ENCODE results near the gene KLHDC8B.

Gene KLHDC8B

DNA sequence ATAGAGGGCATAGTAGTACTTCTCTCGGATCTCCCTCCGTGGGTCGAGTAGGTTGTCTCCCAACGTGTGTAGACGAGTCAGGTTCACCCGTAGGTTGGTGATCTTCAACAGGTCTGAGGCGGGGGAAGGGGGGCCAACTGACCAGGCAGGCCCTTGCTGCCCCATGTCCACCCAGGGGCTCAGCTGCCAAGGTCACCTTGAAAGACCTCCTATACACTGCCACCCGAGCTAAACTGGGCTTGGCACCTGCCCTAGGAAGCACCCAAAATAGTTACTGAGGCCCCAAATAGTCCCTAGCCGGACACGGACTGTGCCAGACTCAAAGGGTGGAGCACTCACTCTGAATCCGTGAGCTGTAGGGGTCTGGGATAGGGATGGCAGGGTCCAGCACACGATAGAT is 40.4 kb upstream of the KLHDC8B start:
- TF ChIP-seq, protein P1, sequence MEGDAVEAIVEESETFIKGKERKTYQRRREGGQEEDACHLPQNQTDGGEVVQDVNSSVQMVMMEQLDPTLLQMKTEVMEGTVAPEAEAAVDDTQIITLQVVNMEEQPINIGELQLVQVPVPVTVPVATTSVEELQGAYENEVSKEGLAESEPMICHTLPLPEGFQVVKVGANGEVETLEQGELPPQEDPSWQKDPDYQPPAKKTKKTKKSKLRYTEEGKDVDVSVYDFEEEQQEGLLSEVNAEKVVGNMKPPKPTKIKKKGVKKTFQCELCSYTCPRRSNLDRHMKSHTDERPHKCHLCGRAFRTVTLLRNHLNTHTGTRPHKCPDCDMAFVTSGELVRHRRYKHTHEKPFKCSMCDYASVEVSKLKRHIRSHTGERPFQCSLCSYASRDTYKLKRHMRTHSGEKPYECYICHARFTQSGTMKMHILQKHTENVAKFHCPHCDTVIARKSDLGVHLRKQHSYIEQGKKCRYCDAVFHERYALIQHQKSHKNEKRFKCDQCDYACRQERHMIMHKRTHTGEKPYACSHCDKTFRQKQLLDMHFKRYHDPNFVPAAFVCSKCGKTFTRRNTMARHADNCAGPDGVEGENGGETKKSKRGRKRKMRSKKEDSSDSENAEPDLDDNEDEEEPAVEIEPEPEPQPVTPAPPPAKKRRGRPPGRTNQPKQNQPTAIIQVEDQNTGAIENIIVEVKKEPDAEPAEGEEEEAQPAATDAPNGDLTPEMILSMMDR (IDR thresholded peaks at IDR 0.05), result no peak

DNA sequence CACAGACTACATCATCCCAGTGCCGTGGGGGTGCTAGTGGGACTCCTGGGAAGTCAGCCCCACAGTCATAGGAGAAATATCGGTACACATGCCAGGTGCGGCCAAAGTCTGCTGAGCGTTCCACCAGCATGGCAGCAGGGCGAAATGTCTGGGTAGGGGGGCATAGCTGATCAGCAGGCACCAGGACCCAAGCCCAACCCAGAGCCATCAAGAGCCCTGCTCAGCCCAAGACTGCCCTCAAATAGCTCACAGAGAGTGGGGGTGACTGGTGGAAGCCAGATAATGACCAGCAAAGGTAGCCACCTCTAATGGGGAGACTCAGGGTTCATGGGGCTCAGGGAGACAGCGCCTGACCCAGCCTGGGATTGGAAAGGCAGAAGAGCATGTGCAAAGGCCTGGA is 39.8 kb upstream of the KLHDC8B start:
- TF ChIP-seq, protein P1 (IDR thresholded peaks at IDR 0.05), result no peak

- TF ChIP-seq, protein P1 (IDR thresholded peaks at IDR 0.05), result no peak
These were observed 39.3 kb upstream of the KLHDC8B start for GRCh38 chr3:49132073-49132436.

DNA sequence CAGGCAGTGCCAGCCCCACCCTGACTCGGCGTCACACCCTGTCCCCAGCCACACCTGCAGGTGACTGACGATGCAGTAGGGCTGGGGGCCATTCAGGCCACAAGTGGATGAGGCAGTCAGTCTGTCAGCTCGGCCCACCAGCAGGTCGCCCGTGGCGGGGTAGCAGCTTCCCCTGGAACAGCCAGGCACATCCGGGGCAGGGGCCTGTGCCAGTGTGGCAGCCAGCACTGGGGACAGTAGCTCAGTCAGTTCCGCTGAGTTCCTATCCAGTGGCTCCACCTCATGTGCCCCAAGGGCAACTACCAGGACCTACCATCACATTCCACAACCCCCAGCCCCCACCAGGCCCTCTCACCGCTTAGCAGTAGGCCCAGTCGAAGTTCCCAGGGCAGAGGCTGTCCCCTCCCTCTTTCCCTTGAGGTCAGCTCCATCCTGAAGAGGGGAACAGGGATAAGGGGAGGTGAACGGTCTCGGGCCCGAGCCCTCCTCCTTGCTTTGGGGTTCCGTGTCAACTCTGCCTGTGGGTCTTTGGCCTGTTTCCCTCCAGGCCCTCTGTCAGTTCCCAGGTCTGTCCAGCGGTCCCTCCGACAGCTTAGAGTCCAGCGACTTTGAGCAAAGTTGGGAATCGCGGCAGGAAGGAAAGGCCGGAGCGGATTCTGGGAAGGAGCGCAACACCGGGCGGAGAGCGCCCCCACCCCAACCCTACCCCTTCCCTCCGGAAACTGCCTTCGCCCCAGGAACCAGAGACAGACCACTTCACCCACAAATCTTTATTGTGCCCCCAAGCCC is 38.8 kb upstream of the KLHDC8B start, which contains the start of gene LAMB2:
Gene LAMB2, minus strand, starts transcription at position 614 of the 789 bp plus-strand sequence. Its CDS starts 183 bp downstream, at position 431.
- TF ChIP-seq, protein P1 (IDR thresholded peaks at IDR 0.05), result peak; percentile 40

- TF ChIP-seq, protein P1 (IDR thresholded peaks at IDR 0.05), result no peak
These were observed 38.0 kb upstream of the KLHDC8B start for GRCh38 chr3:49133226-49133951.

DNA sequence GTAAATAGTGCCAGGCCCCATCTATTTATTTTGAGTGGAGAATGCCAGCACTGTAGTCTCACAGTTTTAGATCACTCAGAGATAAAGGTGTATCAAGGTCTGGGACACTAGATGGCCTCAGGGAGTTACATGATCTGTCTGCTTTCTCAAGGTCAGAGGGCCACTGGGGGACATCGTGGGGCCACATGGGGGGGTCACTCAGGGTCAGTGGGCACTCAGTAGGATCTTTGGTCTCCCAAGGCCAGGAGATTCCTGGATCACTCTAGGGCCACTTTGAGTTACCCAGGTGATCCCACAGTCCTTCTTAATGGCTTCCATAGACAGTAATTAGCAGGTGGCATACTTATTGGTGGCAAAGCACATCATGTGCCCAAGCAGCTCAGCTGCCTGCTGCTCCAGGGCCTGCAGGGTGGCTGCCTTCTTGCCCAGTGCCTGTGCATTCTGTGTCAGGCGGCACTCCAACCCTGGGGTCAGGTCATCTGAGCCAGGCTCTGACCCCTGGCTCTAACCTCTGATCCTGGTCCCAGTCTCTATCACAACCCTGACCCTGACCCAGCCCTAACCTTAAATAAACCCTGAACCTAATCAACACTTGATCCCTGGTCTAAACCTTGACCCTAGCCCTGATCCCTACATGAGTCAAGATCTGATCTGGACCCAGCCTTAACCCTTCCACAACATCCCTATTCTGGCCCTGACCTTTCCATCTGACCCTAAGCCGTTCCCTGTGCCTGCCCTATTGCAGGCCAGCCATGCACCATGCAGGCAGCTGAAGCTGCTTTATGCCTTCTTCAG is 36.7 kb upstream of the KLHDC8B start:
- TF ChIP-seq, protein P1 (IDR thresholded peaks at IDR 0.05), result peak; percentile 27; the same call in 1 of the 2 replicates

GRCh38 chr3:49135499-49135898 is 35.9 kb upstream of the KLHDC8B start:
- TF ChIP-seq, protein P1 (IDR thresholded peaks at IDR 0.05), result no peak
